Measurements from ENCODE around the gene KISS1R.

DNA sequence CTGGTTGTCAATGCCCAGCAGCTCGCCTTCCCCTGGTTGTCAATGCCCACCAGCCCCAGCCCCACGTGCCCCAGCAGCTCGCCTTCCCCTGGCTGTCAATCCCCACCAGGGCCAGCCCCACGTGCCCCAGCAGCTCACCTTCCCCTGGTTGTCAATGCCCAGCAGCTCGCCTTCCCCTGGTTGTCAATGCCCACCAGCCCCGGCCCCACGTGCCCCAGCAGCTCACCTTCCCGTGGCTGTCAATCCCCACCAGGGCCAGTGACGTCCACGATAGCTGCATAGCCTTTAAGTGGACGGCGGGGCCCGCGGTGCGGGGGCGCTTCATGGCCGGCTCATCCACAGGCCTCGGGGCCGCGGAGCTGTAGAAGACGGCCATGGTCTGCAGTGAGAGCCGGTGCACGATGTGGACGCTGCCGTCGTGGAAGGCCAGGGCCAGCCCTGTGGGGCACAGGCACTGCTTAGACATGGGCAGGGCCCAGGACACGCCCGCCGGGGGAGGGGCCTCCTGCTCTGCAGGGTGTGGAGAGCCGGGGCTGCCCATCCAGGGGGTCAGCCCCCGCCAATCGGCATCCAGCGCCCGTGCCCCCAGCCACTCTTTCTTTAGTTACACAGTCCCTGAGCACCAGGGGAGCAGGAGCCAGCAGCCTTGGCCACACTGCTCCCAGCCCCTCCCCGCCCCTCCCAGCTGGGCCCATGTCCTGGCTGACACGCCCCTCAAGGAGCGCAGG is 37.3 kb upstream of the KISS1R start:
- TF ChIP-seq, protein P1, sequence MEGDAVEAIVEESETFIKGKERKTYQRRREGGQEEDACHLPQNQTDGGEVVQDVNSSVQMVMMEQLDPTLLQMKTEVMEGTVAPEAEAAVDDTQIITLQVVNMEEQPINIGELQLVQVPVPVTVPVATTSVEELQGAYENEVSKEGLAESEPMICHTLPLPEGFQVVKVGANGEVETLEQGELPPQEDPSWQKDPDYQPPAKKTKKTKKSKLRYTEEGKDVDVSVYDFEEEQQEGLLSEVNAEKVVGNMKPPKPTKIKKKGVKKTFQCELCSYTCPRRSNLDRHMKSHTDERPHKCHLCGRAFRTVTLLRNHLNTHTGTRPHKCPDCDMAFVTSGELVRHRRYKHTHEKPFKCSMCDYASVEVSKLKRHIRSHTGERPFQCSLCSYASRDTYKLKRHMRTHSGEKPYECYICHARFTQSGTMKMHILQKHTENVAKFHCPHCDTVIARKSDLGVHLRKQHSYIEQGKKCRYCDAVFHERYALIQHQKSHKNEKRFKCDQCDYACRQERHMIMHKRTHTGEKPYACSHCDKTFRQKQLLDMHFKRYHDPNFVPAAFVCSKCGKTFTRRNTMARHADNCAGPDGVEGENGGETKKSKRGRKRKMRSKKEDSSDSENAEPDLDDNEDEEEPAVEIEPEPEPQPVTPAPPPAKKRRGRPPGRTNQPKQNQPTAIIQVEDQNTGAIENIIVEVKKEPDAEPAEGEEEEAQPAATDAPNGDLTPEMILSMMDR (conservative IDR thresholded peaks at IDR 0.05; ENCODE audit: low read length), result no peak
- TF ChIP-seq EZH2phosphoT487 (IDR thresholded peaks at IDR 0.05; ENCODE audit: borderline replicate concordance), result no peak
